Adrenal gland (tissue), 12 donors: ENCODE measurements around the gene SKOR1. TPM values are rescaled to one million over a fixed set of nuclear protein-coding genes. Genes with fewer than 3 reads are reported as not detected.

Source experiments
- DNase-seq, 7 donors: peaks; one replicate each; pipeline ENCODE4 v3.0.0-alpha.2; 2019 to 2020
- H3K27ac ChIP-seq, 5 donors: fragments of 200-600 bp; sonication (generic) in 4 of 5; 1 replicate in 3 of 5; 2 replicates in 2 of 5; pipeline versions ENCODE4 v1.5.1 to v1.8.0; 2016 to 2020; ENCODE audit warnings: mild to moderate bottlenecking in 1 of 5
- H3K27me3 ChIP-seq: fragments of 200-600 bp; 2 replicates; pipeline ENCODE4 v1.8.0; 2021
- H3K36me3 ChIP-seq, 2 donors: fragments of 200-600 bp; replicated peaks in 1 of 2; 1 replicate in 1 of 2; 2 replicates in 1 of 2; pipeline versions ENCODE4 v1.5.1 to v1.8.0; 2018 to 2022
- H3K4me1 ChIP-seq, 2 donors: fragments of 200-600 bp; replicated peaks in 1 of 2; 1 replicate in 1 of 2; 2 replicates in 1 of 2; pipeline versions ENCODE4 v1.5.1 to v1.8.0; 2018 to 2021
- H3K4me3 ChIP-seq, 4 donors: fragments of 200-600 bp; sonication (generic) in 3 of 4; one replicate each; pipeline ENCODE4 v1.5.1; 2016 to 2018
- H3K9me3 ChIP-seq, 3 donors: fragments of 200-600 bp; sonication (generic) in 1 of 3; replicated peaks in 1 of 3; 1 replicate in 2 of 3; 2 replicates in 1 of 3; pipeline versions ENCODE4 v1.5.1 to v1.8.0; 2016 to 2021
- POLR2A ChIP-seq, 2 donors: fragments of 450-650 bp; IDR thresholded peaks; one replicate each; pipeline ENCODE4 v1.6.1; 2017; ENCODE audit warnings: antibody characterized with exemption in 2 of 2, mild to moderate bottlenecking in 2 of 2, moderate library complexity in 1 of 2
- WGBS, 4 donors: extraction: QIAGEN DNeasy Blood & Tissue Kit in 2 of 4; methylation state at CpG; one replicate each; pipeline versions ENCODE4 v1.1.5 to v1.1.7; 2013 to 2017; 5-methylcytosine and 5-hydroxymethylcytosine counted together
- intact Hi-C, 2 donors: fragments of 100-400 bp; cut with DNase I; formaldehyde crosslinking; loops; one replicate each; pipeline versions ENCODE4 v1.14.1 to v1.15.0; 2022 to 2023
- polyA plus RNA-seq, 3 donors: library from polyadenylated mRNA; stranded (reverse); fragments of 200-250 nt in 2 of 3; fragments of 350-450 nt in 1 of 3; fragmentation: Illumina TruSeq in 1 of 3; extraction: RNeasy Lipid Tissue Mini Kit (QIAGEN cat#74804) in 1 of 3; gene quantifications; one replicate each; pipeline ENCODE4 v1.2.3, GENCODE V29; 2013 to 2014
- total RNA-seq, 9 donors: library from RNA; depleted of rRNA in 4 of 9; stranded (reverse); fragments of >200 nt in 4 of 9; fragments of 120-200 nt in 1 of 9; fragmentation: NEBNext Ultra II Directional in 1 of 9; extraction: Animal tissue kit (Norgen Biotek cat#: 25700) in 1 of 9; gene quantifications; one replicate each; pipeline versions ENCODE4 v1.1.0 to v1.2.4, GENCODE V29; 2013 to 2023
- TF ChIP-seq, protein P1 (sequence below), 6 experiments: fragments of 450-650 bp in 4 of 6; fragments of 200-600 bp in 2 of 6; sonication (generic) in 1 of 6; IDR thresholded peaks; 1 replicate in 5 of 6; 2 replicates in 1 of 6; pipeline versions ENCODE4 v1.5.1 to v1.8.0; 2016 to 2021; ENCODE audit warnings: antibody characterized with exemption in 6 of 6, mild to moderate bottlenecking in 2 of 6, moderate library complexity in 1 of 6
- donor health status: healthy with polysubstance abuse.
- donor health status: Bipolar disorder and iron deficiency.
- donor health status: DM: yes; HTN: yes; CAD: no.
- donor health status: DM: no; HTN: no; CAD: no.
- donor health status: DM: no; HTN: no; CAD: no.
- donor health status: DM: yes; HTN: yes; CAD: no.

Gene SKOR1
- total and polyA plus RNA-seq, 12 donors, result 0.17 to 1.3 (median 0.53) TPM; not detected in 1

DNA sequence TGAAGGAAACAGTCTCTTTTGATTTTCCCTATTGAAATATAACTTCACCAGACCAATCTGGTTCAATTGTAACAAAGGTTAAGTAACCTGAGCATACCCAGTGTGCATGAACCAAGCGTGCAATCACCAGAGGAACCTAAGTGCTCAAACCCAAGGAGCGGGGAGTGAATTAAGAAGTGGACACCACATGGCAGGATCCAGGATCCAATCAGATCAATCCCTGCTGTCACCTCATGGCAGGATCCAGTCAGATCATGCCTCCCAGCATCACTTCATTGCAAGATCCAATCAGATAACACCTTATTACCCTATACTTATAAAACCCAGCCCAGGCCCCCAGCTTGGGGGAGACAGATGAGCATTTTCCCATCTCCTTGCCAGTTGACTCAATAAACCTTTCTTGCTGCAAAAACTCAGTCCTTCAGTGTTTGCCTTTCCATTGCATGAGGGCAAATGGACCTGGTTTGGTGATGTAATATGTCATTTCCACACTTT lies 53.5 kb downstream of the SKOR1 start:
- peaks cover 0 to 7% of the 10 kb centered on the region in 2 donors for H3K4me1 ChIP-seq
- no peak overlapping the region for H3K27ac ChIP-seq
- no peaks in the 10 kb centered on the region for H3K27me3 ChIP-seq
- TF ChIP-seq, protein P1, sequence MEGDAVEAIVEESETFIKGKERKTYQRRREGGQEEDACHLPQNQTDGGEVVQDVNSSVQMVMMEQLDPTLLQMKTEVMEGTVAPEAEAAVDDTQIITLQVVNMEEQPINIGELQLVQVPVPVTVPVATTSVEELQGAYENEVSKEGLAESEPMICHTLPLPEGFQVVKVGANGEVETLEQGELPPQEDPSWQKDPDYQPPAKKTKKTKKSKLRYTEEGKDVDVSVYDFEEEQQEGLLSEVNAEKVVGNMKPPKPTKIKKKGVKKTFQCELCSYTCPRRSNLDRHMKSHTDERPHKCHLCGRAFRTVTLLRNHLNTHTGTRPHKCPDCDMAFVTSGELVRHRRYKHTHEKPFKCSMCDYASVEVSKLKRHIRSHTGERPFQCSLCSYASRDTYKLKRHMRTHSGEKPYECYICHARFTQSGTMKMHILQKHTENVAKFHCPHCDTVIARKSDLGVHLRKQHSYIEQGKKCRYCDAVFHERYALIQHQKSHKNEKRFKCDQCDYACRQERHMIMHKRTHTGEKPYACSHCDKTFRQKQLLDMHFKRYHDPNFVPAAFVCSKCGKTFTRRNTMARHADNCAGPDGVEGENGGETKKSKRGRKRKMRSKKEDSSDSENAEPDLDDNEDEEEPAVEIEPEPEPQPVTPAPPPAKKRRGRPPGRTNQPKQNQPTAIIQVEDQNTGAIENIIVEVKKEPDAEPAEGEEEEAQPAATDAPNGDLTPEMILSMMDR (IDR thresholded peaks at IDR 0.05), result no peak
- no peak for TF ChIP-seq POLR2A (IDR thresholded peaks at IDR 0.05)
- no peak overlapping the region for H3K4me3 ChIP-seq
- intact Hi-C loops, result loop anchor here in 1 of 2 donors (10.0 kb wide), 1 partner anchor 66 kb away; no protein-coding TSS in a partner anchor
- H3K36me3 ChIP-seq, result no peaks in the 10 kb centered on the region
- H3K9me3 ChIP-seq, result no peaks in the 10 kb centered on the region
- 91 to 100% (median 97%) methylated on average over 2 of the region's 2 CpGs for WGBS, 4 donors
- no peak for DNase-seq

DNA sequence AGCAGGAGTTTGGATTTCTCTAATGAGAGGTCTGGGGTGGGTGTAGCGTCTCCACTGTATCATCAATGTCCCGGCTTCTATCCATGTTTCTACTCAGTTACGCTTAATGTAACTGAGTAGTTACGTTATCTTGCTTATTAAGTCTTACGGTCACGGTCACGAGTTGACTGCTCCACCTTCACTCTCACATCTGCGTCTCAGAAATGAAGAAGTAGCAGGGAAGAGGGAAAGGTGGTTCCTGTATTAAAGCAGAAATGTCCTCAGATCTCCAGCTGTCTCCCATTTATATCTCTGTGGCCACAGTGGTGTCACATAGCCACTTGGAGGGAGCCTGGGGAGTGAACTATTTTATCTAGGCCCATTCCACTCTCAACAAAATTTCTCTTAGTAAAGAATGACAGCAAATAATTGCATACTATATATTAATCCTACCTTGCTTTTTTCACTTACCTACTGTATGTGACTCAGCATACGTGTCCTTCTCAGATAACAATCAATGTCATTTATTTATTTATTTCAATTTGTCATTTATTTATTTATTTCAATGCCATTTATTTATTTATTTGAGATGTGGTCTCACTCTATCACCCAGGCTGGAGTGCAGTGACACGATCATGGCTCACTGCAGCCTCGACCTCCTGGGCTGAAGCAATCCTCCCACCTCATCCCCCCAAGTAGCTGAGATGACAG lies 54.3 kb downstream of the SKOR1 start:
- intact Hi-C loops, result loop anchor here in 1 of 2 donors (10.0 kb wide), 1 partner anchor 65 kb away; no protein-coding TSS in a partner anchor
- DNase-seq, result peak in 1 of 7 donors; percentile 25
- H3K9me3 ChIP-seq, result no peaks in the 10 kb centered on the region
- no peak overlapping the region for H3K27ac ChIP-seq
- H3K4me1 ChIP-seq, result peaks cover 0 to 13% of the 10 kb centered on the region in 2 donors
- TF ChIP-seq POLR2A (IDR thresholded peaks at IDR 0.05), result no peak
- TF ChIP-seq, protein P1 (IDR thresholded peaks at IDR 0.05), result no peak
- no peaks in the 10 kb centered on the region for H3K27me3 ChIP-seq
- H3K4me3 ChIP-seq, result no peak overlapping the region
- H3K36me3 ChIP-seq, result no peaks in the 10 kb centered on the region
- WGBS, 4 donors, result 82 to 90% (median 83%) methylated on average over 11 of the region's 11 CpGs

DNA sequence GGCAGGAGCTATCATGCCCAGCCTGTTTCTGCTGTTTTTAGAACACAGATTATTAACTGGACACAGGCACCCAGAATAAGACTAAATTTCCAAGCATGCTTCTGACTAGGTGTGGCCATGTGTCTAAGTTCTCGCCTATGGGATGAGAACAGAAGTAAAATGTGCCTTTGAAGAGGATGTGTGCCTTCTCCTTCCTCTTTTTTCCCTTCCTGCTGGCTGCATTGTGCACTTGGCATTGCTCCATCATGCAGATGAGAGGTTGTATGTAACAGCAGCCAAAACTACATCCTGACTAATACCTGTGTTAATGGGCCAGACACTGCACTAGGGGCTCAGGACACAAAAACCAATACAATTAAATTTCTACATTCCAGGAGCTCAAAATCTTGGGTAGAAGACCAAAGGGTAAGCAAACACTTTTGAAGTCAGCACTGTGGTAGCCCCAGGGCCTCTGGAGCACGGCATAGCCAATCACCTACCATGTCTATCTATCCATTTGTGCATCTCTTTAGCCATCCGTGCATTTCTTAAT lies 55.4 kb downstream of the SKOR1 start:
- Histone ChIP-seq H3K4me3 (no peak overlapping the region), H3K9me3 (no peaks in the 10 kb centered on the region), H3K27me3 (no peaks in the 10 kb centered on the region), H3K4me1 (peaks cover 9 to 20% of the 10 kb centered on the region in 2 donors), H3K27ac (peak overlapping the region in 1 of 5 donors; percentile 0), H3K36me3 (no peaks in the 10 kb centered on the region)
- intact Hi-C loops, result no loop called here
- peak in 3 of 7 donors; percentile 20 to 51 (median 42) for DNase-seq
- WGBS, 4 donors, result 77 to 86% (median 79%) methylated on average over 3 of the region's 3 CpGs
- TF ChIP-seq POLR2A (IDR thresholded peaks at IDR 0.05), result no peak
- TF ChIP-seq, protein P1 (IDR thresholded peaks at IDR 0.05), result no peak

DNA sequence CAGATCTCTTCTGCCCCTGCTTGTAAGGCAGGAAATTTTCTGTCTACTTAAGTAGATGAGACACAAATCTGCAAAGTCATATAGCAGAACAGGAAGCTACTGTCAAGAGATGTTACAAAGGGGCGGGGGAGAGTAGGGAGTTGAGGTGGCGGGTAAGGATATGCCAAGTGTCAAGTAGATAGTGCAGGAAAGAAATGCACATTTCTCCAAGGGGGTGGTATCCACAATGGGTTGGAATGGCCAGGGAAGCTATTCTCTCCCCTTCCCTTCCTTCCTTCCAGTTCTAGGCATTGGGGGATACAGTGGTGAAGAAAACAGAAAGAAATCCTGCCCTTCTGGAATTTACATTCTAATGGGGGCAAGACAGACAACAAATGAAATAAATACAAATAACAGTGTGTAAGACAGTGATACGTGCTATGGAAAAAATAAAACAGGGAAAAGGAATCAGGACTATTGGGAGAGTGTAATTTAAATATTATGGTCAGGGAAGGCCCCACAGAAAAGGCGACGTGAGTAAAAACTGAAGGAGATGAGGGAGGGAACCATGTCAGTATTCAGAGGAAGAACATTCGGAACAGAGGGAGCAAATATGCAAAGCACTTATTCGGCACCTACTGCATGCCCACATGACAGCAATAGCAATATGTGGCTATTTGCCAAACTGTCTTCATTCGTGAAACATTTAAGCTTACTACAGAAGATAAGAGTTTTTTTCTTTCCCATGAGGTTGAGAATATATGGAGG lies 57.4 kb downstream of the SKOR1 start:
- intact Hi-C loops, result no loop called here
- no peaks in the 10 kb centered on the region for H3K27me3 ChIP-seq
- H3K27ac ChIP-seq, result peak overlapping the region in 1 of 5 donors; percentile 82
- TF ChIP-seq, protein P1 (IDR thresholded peaks at IDR 0.05), result no peak
- no peak for TF ChIP-seq POLR2A (IDR thresholded peaks at IDR 0.05)
- no peaks in the 10 kb centered on the region for H3K9me3 ChIP-seq
- no peak overlapping the region for H3K4me3 ChIP-seq
- DNase-seq, result peak in 5 of 7 donors; percentile 19 to 66 (median 41)
- WGBS, 4 donors, result 64 to 73% (median 71%) methylated on average over 8 of the region's 8 CpGs
- H3K4me1 ChIP-seq, result peaks cover 9 to 20% of the 10 kb centered on the region in 2 donors
- H3K36me3 ChIP-seq, result no peaks in the 10 kb centered on the region
